ENCODE data around the gene NFE2.
"Not testable (repeated sequence)": the region's sequence is repeated elsewhere in the genome, so short reads cannot be mapped to it uniquely, and the experiment has no call there.

Gene NFE2

DNA sequence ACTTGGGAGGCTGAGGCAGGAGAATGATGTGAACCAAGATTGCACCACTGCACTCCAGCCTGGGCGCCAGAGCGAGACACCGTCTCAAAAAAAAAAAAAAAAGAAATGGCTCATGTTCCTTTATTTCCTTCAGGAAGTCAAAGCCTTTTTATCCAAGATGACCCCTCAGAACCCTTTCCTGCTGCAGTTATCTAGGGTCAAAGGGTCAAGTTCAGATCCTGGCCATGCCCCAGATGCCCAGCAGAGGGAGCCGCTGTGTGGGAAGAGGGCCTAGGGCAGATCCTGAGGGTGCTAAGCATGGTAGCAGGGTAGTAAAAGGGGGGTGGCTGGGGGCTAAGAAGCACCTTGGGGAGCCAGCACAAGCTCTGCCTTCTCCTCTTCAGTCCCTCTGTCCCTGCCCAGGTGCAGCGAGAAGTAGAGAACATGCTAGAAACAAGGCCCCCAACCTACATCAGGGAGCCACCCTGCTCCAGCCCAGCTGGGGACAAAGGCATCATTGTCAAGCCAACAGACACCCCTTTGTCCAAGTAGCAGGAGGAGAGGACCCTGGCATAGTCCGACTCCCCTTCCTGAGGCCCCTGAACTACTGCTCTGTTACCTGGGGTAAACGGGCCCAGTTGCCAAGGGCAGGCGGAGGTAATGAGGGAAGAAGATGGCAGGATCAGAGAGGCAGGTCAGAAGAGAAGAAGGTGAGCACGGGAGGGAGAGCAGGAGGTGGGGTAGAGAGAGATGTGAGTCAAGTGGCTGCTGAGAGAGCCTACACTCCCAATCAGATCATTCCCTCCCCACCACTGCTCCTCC lies 6.5 kb downstream of the NFE2 start:
- Mint-ChIP-seq H3K4me1 (peaks cover 5% of the 10 kb centered on the region), H3K4me3 (no peak overlapping the region), H3K9me3 (no peaks in the 10 kb centered on the region), H3K27me3 (peaks cover 4% of the 10 kb centered on the region), H3K36me3 (no peaks in the 10 kb centered on the region), H3K27ac (no peak overlapping the region)

DNA sequence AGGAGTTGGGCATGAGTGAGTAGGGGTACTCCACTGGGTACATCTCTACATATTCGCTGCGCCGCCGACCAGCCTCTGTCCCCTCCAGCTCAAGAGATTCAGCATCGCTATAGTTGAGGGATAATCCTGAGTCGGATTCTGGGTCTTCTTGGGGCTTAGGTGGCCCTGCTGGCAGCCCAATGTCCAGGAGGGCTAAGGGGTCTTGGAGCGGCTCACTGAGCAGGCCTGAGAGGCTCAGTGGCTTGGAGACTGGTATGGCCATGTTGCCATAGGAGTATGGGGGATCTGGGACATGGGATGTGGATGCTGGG lies 7.9 kb downstream of the NFE2 start:
- Mint-ChIP-seq H3K4me1 (peaks cover 3% of the 10 kb centered on the region), H3K4me3 (no peak overlapping the region), H3K9me3 (no peaks in the 10 kb centered on the region), H3K36me3 (no peaks in the 10 kb centered on the region), H3K27me3 (no peaks in the 10 kb centered on the region), H3K27ac (no peak overlapping the region)

DNA sequence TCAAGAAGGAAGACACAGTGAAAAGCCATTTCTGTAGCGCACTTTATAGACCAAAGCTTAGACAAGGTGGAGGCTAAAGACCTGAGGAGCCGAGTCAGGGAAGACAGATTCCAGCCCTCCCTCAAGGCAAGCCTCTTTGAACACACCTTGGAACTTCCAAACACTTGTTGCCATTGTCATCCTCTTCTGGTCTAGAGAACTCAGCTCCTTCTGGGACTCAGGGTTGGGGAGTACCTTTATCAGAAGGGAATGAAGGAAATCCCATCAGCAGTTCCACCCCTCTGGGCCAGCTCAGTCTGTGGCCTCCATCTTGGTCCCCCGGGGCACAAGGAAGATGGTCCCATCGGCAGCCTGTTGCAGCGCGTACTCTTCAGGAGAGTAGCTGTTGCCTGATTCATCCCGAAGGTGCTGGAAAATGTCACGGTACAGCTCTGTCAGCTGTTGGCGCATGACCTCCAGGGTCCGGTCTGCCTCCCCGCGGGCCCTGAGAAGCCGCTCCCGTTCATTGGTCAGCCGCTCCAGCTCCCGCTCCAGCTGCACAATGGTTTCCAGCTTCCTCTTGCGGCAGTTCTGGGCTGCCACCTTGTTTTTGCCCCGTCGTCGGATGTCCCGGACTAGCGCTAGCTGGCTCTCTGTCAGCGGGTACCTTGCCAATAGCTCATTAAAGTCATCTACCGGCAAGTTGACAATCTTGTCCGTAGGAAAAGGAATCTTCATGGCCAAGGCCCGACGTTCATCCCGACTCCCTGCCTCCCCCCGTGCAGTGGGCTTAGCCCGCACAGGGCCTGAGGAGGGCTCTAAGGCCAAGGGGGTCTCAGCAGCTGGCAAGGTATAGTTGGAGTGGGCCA lies 8.5 kb downstream of the NFE2 start:
- Mint-ChIP-seq H3K9me3 (no peaks in the 10 kb centered on the region), H3K4me1 (peaks cover 1% of the 10 kb centered on the region), H3K4me3 (no peak overlapping the region), H3K27me3 (no peaks in the 10 kb centered on the region), H3K27ac (no peak overlapping the region), H3K36me3 (peaks cover under 1% of the 10 kb centered on the region)

DNA sequence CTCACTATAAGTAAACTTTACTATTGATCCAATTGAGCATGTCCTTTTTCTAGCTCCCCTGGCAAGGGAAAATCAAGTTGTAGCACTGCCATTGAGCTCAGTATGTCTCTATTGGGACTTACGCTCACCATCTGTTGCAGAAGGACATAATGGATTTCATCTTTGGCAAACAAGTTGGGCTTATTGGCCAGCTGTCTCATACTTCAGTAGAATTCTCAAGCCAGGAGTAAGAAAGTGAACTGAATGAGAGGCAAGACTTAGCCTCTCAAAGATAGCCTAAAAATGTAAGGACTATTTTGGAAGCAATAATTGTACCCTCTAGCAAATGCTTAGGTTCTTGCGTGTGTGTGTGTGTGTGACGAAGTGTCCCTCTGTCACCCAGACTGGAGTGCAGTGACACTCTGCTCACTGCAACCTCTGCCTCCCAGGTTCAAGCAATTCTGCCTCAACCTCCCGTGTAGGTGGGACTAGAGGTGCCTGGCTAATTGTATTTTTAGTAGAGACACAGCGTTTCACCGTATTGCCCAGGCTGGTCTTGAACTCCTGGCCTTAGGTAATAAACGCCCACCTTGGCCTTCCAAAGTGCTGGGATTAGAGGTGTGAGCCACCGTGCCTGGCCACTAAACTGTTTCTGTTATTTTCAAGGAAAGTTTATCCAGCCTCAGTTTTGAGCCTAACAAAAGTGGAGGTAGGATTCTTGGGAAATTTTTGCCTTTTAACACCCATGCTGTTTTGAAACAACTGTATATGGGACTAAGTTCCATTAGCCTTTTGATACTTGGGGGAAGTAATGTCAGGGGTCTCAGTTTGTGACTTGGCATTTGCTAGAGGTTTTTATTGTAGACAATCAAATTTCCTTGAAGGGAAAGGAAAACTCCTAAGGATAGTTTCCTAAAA lies 13.3 kb downstream of the NFE2 start:
- Mint-ChIP-seq H3K27me3 (no peaks in the 10 kb centered on the region), H3K27ac (peak overlapping the region; percentile 77), H3K9me3 (no peaks in the 10 kb centered on the region), H3K36me3 (peaks cover 22% of the 10 kb centered on the region), H3K4me3 (peak overlapping the region; percentile 40), H3K4me1 (peaks cover 41% of the 10 kb centered on the region)

DNA sequence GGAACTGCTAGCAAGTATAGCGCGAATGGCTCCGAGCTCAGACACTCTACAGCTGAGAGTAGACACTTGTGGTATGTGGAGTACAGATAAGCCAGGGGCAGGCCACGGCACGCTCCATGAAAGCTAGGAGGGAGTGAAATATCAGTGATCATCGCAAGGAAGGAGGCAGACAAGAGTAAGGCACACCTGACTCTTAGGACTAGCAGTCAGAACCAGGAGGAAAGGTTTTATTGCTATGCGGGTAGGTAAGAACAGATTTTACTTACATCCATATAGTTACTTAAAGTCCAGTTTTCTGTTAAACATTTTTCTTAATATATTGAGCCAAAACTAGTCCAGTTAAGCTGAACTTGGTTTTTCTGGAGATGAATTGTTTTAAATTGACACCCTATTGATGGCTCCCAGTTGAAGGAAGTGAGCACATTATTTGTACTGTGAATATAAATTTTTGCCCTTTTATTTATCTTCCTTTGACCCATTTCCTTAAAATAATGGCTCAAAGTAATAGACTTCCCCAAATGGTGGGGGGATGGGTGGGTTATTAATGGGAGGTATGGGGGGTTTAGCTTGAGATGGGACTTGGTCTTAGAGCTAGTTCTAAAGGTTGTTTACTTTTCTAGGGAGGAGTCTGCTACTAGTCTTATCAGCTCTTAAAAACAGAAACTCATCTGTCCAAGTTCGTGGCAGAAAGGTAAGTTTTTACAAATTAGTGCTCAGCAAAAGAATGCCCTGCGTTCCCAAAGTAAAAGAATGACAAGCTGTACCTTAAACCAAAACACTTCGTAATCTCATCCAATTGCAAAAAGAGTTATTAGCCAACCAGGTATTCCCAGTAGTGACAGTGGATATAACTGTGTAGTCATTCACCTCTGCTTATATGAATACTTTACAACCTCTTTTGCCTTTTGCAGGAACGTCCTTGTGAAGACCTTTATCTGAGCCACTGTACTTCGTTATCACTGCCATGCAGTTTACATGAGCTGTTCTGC lies 14.5 kb downstream of the NFE2 start:
- Mint-ChIP-seq H3K9me3 (no peaks in the 10 kb centered on the region), H3K36me3 (peaks cover 22% of the 10 kb centered on the region), H3K27ac (peak overlapping the region; percentile 95), H3K4me1 (peaks cover 43% of the 10 kb centered on the region), H3K27me3 (no peaks in the 10 kb centered on the region), H3K4me3 (no peak overlapping the region)

DNA sequence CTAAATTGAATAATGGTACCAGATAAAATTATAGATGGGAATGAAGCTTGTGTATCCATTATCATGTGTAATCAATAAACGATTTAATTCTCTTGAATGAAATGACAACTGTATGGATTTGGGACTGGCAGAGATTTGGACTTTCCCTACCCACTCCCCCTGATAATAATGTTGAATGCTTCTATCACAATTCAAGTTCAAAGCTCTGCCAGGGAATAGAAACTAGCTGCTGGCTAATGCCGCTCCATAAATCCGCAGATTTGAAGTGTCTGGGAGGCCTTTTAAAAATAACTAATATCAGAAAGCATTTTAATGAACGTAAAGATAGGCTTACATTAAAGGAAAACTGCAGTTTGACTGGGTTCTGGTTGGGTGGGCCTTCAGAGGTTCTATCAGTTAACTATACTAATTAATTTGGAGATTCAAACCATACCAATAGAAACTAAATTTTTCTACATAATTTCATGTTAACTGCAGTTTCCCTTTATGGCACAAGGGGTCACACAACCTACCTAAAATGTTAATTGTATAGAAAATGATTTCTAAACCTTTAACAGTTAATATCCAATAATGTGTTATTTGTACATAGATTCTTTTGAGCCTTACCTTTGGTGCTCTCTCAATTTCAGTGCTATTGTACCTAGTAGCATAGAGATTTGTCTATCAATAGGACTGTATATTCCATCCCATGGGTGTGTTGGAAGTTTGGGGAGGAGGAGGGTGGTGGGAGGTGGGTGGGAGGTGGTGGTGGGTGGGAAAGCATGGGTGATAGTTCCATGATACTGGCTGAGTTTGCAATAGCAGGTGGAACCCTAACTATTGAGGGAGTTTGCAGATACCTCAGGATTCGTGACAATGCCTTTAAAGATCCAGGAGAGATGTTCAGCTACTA lies 15.4 kb downstream of the NFE2 start:
- no peak overlapping the region for H3K4me3 Mint-ChIP-seq

DNA sequence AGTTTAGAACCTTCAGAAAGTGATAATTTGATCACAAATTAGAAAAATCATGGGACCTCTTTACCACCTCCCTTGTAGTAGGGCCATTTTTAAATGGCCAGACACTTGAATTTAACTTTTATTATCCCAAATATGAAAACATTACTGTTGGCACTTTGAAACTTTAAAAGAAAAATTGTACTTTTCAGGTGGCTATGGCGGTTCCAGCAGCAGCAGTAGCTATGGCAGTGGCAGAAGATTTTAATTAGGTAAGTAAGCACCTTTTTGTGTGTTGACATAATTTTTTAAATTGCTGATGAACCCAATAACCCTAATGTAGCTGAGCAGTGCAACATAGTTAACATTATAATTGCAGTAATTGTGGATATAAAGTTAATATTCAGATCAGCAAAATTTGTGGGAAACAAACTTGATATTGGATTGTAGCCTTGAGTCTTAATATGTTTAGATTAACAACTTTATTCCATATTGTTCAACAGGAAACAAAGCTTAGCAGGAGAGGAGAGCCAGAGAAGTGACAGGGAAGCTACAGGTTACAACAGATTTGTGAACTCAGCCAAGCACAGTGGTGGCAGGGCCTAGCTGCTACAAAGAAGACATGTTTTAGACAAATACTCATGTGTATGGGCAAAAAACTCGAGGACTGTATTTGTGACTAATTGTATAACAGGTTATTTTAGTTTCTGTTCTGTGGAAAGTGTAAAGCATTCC lies 16.6 kb downstream of the NFE2 start:
- peak overlapping the region; percentile 85 for H3K27ac Mint-ChIP-seq

More for the DNA sequence above, 15.4 kb downstream of the NFE2 start:
- no peaks in the 10 kb centered on the region for H3K9me3 Mint-ChIP-seq
- H3K36me3 Mint-ChIP-seq = peaks cover 22% of the 10 kb centered on the region
- H3K4me1 Mint-ChIP-seq = peaks cover 43% of the 10 kb centered on the region
- no peaks in the 10 kb centered on the region for H3K27me3 Mint-ChIP-seq
- H3K27ac Mint-ChIP-seq = peak overlapping the region; percentile 95

DNA sequence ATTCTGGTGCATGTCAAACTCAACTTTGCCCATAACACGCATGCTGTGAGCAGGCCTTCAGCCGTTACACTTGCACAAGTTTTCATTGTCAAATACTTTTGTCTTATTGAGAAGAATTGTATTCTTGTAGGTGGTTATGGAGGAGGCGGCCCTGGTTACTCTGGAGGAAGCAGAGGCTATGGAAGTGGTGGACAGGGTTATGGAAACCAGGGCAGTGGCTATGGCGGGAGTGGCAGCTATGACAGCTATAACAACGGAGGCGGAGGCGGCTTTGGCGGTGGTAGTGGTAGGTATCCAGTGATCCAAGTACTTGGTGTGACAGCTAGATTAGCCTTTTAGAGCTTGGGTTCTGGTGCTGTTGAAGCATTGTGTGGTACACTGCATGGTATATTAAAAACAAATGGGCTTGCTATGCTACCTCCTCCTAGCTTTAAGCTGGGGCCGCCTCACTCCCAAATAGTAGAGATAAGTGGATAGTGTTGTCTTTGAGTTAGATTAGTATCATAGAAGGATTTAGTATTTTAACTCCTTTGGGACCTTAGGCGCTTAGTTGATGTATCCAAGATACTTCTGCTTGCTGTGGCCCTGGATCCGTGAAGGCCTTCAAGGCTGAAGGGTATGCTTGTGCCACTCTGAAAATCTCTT lies 17.7 kb downstream of the NFE2 start:
- Mint-ChIP-seq H3K4me3 (no peak overlapping the region), H3K36me3 (peaks cover 22% of the 10 kb centered on the region), H3K27me3 (no peaks in the 10 kb centered on the region), H3K9me3 (no peaks in the 10 kb centered on the region), H3K4me1 (peaks cover 50% of the 10 kb centered on the region), H3K27ac (no peak overlapping the region)

More for the DNA sequence above, 16.6 kb downstream of the NFE2 start:
- H3K4me1 Mint-ChIP-seq = peaks cover 43% of the 10 kb centered on the region
- H3K36me3 Mint-ChIP-seq = peaks cover 22% of the 10 kb centered on the region
- H3K27me3 Mint-ChIP-seq, H3K4me3 Mint-ChIP-seq, H3K9me3 Mint-ChIP-seq: not testable (repeated sequence)

DNA sequence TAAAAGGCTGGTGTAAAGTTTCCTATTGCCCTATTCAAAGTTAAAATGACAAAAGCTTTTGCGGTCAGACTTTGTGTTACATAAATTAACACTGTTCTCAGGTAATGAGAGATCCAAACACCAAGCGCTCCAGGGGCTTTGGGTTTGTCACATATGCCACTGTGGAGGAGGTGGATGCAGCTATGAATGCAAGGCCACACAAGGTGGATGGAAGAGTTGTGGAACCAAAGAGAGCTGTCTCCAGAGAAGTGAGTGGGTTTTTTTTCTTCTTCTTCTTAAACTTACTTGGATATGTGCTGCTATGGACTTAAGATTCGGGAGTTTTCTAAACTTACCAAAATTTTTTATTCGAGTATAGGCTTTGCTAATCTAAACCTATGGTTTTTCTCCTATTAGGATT lies 19.1 kb downstream of the NFE2 start:
- H3K36me3 Mint-ChIP-seq = peaks cover 17% of the 10 kb centered on the region
- H3K4me3 Mint-ChIP-seq, H3K27ac Mint-ChIP-seq, H3K9me3 Mint-ChIP-seq, H3K27me3 Mint-ChIP-seq: not testable (repeated sequence)
- peaks cover 49% of the 10 kb centered on the region for H3K4me1 Mint-ChIP-seq

DNA sequence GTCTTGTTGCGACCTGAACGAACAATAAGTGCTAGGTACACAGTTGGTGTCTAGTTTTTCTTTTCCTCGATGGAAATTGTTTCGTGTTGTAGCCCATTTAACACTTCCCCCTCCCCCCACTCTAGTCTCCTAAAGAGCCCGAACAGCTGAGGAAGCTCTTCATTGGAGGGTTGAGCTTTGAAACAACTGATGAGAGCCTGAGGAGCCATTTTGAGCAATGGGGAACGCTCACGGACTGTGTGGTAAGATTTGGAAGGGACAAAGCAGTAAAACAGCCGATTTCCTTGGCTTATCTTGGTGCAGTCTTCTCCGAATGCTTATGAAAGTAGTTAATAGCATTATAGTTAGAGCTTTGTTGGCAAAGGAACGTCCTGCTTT lies 19.6 kb downstream of the NFE2 start:
- Mint-ChIP-seq H3K4me1 (peaks cover 49% of the 10 kb centered on the region), H3K36me3 (peaks cover 14% of the 10 kb centered on the region)
- not testable (repeated sequence) for H3K27me3 Mint-ChIP-seq, H3K27ac Mint-ChIP-seq, H3K4me3 Mint-ChIP-seq, H3K9me3 Mint-ChIP-seq

DNA sequence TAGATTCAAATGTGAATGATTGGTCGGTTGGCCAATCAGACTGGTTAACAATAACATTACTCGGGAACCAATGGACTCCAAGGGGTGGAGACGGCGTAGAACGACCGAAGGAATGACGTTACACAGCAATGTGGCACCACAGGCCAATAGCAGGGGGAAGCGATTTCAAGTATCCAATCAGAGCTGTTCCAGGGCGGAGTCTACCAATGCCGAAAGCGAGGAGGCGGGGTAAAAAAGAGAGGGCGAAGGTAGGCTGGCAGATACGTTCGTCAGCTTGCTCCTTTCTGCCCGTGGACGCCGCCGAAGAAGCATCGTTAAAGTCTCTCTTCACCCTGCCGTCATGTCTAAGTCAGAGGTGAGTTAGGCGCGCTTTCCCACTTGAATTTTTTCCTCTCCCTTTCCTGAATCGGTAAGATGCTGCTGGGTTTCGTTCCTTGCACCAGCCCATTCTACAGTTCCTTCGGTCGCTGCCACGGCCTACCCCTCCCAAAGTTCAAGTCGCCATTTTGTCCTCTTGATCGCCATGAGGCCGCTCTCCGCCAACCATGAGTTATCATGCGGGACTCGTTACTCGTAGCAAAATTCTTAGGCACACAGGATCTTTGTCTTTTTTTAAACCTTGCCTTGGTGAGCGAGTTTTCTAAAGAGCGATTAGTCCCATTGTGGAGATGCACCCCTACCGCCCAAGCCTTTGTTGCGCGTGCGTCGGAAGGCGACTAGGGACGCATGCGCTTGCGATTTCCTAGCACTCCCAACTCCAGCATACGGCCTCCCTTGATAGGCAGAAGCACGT lies 20.2 kb downstream of the NFE2 start, which contains the start of gene HNRNPA1:
HNRNPA1 (plus strand) TSS at position 259 of the 793 bp plus-strand sequence; CDS start at position 341, 82 bp downstream.
- peaks cover 48% of the 10 kb centered on the region for H3K4me1 Mint-ChIP-seq
- peaks cover 11% of the 10 kb centered on the region for H3K36me3 Mint-ChIP-seq
- H3K4me3 Mint-ChIP-seq = no peak within 1 kb of the TSS
- no peaks in the 10 kb centered on the region for H3K27me3 Mint-ChIP-seq
- H3K9me3 Mint-ChIP-seq = no peaks in the 10 kb centered on the region
- no peak within 1 kb of the TSS for H3K27ac Mint-ChIP-seq

DNA sequence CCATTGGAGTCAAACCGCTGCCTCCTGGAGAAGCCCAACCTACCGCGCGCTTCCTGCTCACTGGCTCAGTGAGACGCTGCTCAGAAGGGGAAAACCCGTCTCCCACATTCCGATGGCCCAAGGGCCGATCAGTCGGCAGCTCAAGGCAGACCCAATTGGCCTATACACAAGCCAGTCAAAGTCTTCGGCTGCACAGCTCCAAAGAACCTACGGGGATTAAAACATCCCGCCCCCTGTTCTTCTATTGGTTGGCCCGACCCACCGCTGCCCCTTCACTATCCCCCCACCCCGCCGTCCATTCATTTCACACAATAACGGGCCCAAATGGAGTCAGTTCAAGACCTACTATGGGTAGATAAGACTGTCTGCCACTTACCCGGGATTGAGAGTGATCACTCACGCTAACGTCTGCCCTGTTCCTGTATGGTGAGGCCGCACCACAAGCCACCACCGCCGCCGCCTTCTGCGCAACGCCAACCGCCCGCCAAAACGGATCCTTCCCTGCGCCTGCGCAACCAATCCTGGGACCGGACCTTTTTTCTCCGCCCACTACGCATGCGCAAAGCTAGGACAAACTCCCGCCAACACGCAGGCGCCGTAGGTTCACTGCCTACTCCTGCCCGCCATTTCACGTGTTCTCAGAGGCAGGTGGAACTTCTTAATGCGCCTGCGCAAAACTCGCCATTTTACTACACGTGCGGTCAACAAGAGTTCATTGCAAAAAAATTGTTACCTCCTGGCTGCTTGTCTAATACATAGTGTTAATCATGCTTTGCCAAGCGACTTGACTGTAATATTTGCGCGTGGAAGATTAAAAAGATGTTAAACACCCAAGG lies 21.0 kb downstream of the NFE2 start, which contains the start of gene CBX5:
CBX5 (minus strand) TSS at position 491 of the 836 bp plus-strand sequence. CDS start 22,472 bp downstream, outside the sequence.
- peaks cover 4% of the 10 kb centered on the region for H3K36me3 Mint-ChIP-seq
- peaks cover 49% of the 10 kb centered on the region for H3K4me1 Mint-ChIP-seq
- no peak within 1 kb of the TSS for H3K4me3 Mint-ChIP-seq
- H3K9me3 Mint-ChIP-seq = no peaks in the 10 kb centered on the region
- H3K27ac Mint-ChIP-seq = no peak within 1 kb of the TSS
- no peaks in the 10 kb centered on the region for H3K27me3 Mint-ChIP-seq

All from activated naive CD4-positive, alpha-beta T cell treated with anti-CD3 and anti-CD28 coated beads, Interleukin-2, amount 50 U/mL, for 24 hours (primary cell).